Measurements from ENCODE around the gene CELF4. TPM values are rescaled to one million over a fixed set of nuclear protein-coding genes. Genes with fewer than 3 reads are reported as not detected.

CELF4 gene
- total RNA-seq, 1 experiment from 2014 or later: not detected

GRCh38 chr18:37395631-37396030, 170.0 kb downstream of the CELF4 start:
- Histone ChIP-seq H3K36me3 (ENCODE audit: control insufficient read depth, insufficient read depth, low read length) (no peaks in the 10 kb centered on the region), H3K27ac (ENCODE audit: low read length) (no peak overlapping the region), H3K4me3 (ENCODE audit: low read depth in 2 of 2, low read length in 2 of 2) (no peak overlapping the region), H3K9me3 (ENCODE audit: control insufficient read depth, insufficient read depth, low read depth, low read length) (no peaks in the 10 kb centered on the region), H3K27me3 (ENCODE audit: control insufficient read depth, insufficient read depth, low read length) (no peaks in the 10 kb centered on the region), H3K4me1 (ENCODE audit: control insufficient read depth, insufficient read depth, low read length) (no peaks in the 10 kb centered on the region)
- intact Hi-C loops (cut with micrococcal nuclease; ENCODE audit: unreplicated experiment): no loop called here
- in situ Hi-C loops (cut with HindIII; ENCODE audit: low pct_unique_long_range_greater_than_20kb, low sequenced_read_pairs): no loop called here
- ChIA-PET CTCF (no interaction called here), POLR2A (no interaction called here)
- ATAC-seq: no peak
- no peak for DNase-seq (ENCODE audit: low read depth, low spot score)
- TF ChIP-seq TCF7L2 (IDR thresholded peaks at IDR 0.05; ENCODE audit: low read depth, low read length) (no peak), SIN3A (IDR thresholded peaks at IDR 0.05; ENCODE audit: borderline replicate concordance, insufficient read depth, low read depth, low read length) (no peak), POLR2AphosphoS5 (IDR thresholded peaks at IDR 0.05; ENCODE audit: low read depth, low read length) (no peak), REST (IDR thresholded peaks at IDR 0.05; ENCODE audit: insufficient read depth in 1 of 2, low read depth in 2 of 2, low read length in 1 of 2) (no peak), CTCF (IDR thresholded peaks at IDR 0.05) (no peak)
- no TSS peak for BruUV-seq (replicated peaks)

GRCh38 chr18:37395138-37395537, 170.5 kb downstream of the CELF4 start:
- no peak for TF ChIP-seq POLR2AphosphoS5 (IDR thresholded peaks at IDR 0.05; ENCODE audit: low read depth, low read length)
- TF ChIP-seq TCF7L2 (IDR thresholded peaks at IDR 0.05; ENCODE audit: low read depth, low read length): no peak
- no peak for TF ChIP-seq REST (IDR thresholded peaks at IDR 0.05; ENCODE audit: insufficient read depth in 1 of 2, low read depth in 2 of 2, low read length in 1 of 2)
- TF ChIP-seq CTCF (IDR thresholded peaks at IDR 0.05): no peak
- TF ChIP-seq SIN3A (IDR thresholded peaks at IDR 0.05; ENCODE audit: borderline replicate concordance, insufficient read depth, low read depth, low read length): no peak
- no TSS peak for BruUV-seq (replicated peaks)
- Histone ChIP-seq H3K27ac (ENCODE audit: low read length) (no peak overlapping the region), H3K36me3 (ENCODE audit: control insufficient read depth, insufficient read depth, low read length) (no peaks in the 10 kb centered on the region), H3K4me1 (ENCODE audit: control insufficient read depth, insufficient read depth, low read length) (no peaks in the 10 kb centered on the region), H3K9me3 (ENCODE audit: control insufficient read depth, insufficient read depth, low read depth, low read length) (no peaks in the 10 kb centered on the region), H3K27me3 (ENCODE audit: control insufficient read depth, insufficient read depth, low read length) (no peaks in the 10 kb centered on the region), H3K4me3 (ENCODE audit: low read depth in 2 of 2, low read length in 2 of 2) (no peak overlapping the region)
- ATAC-seq (no peak), DNase-seq (ENCODE audit: low read depth, low spot score) (no peak)
- CTCF ChIA-PET: no interaction called here
- intact Hi-C loops (cut with micrococcal nuclease; ENCODE audit: unreplicated experiment): no loop called here
- in situ Hi-C loops (cut with HindIII; ENCODE audit: low pct_unique_long_range_greater_than_20kb, low sequenced_read_pairs): no loop called here
- POLR2A ChIA-PET: no interaction called here
